OCI-LY7 (cell line): Measurements from ENCODE around the gene AMOTL1. TPM values are rescaled to one million over a fixed set of nuclear protein-coding genes. Genes with fewer than 3 reads are reported as not detected.

Source experiments
- BruUV-seq: library from RNA; stranded (reverse); fragments of 400-500 nt; replicated peaks from 2 replicates; lab custom pipeline; 2021; lab: Mats Ljungman, UMichigan
- CTCF ChIA-PET: fragments of 300-600 bp; sonication (Branson Sonifier 250); formaldehyde crosslinking; loops from one replicate; lab custom pipeline; 2022; ENCODE audit warnings: antibody characterized with exemption; ENCODE audit not compliant: unreplicated experiment; lab: Charles Lee
- POLR2A ChIA-PET: fragments of 300-600 bp; sonication (Branson Sonifier 250); formaldehyde crosslinking; loops from one replicate; lab custom pipeline; 2022; ENCODE audit warnings: antibody characterized with exemption; lab: Charles Lee
- DNase-seq: peaks from one replicate; pipeline ENCODE4 v3.0.0-alpha.2; 2015; ENCODE audit warnings: low spot score
- H2AFZ ChIP-seq: fragments of 200-600 bp; sonication (generic), shearing (Covaris generic); 2 replicates; pipeline ENCODE4 v1.6.1; 2014; ENCODE audit warnings: mild to moderate bottlenecking, antibody characterized with exemption, low read length, moderate library complexity
- H3K27ac ChIP-seq: fragments of 200-600 bp; sonication (generic); 2 replicates; pipeline ENCODE4 v1.5.1; 2014; ENCODE audit warnings: mixed run types, low read depth, mild to moderate bottlenecking, moderate library complexity, low read length, inconsistent platforms; ENCODE audit not compliant: poor library complexity, severe bottlenecking
- H3K36me3 ChIP-seq: fragments of 200-600 bp; sonication (generic); 2 replicates; pipeline ENCODE4 v1.6.1; 2014; ENCODE audit warnings: mild to moderate bottlenecking, antibody characterized with exemption, low read length, moderate library complexity, mixed read lengths; ENCODE audit not compliant: insufficient read depth
- H3K4me1 ChIP-seq: fragments of 200-600 bp; sonication (generic); 2 replicates; pipeline ENCODE4 v1.5.1; 2014; ENCODE audit warnings: mild to moderate bottlenecking, low read length; ENCODE audit not compliant: insufficient read depth, poor library complexity, severe bottlenecking
- H3K4me2 ChIP-seq: fragments of 200-600 bp; sonication (generic); 2 replicates; pipeline ENCODE4 v1.6.1; 2014; ENCODE audit warnings: mild to moderate bottlenecking, low read length
- H3K4me3 ChIP-seq: fragments of 200-600 bp; sonication (generic); 2 replicates; pipeline ENCODE4 v1.5.1; 2014; ENCODE audit warnings: mild to moderate bottlenecking, low read depth, low read length; ENCODE audit not compliant: poor library complexity, severe bottlenecking
- H3K79me2 ChIP-seq: fragments of 200-600 bp; sonication (generic); 2 replicates; pipeline ENCODE4 v1.6.1; 2016; ENCODE audit warnings: low read depth, mild to moderate bottlenecking, low read length, moderate library complexity, mixed read lengths; ENCODE audit not compliant: insufficient read depth
- H3K9me2 ChIP-seq: fragments of 200-600 bp; sonication (generic); 2 replicates; pipeline ENCODE4 v1.6.1; 2016; ENCODE audit warnings: mild to moderate bottlenecking, low read length, mixed read lengths; ENCODE audit not compliant: insufficient read depth
- H3K9me3 ChIP-seq: fragments of 200-600 bp; sonication (generic); 2 replicates; pipeline ENCODE4 v1.6.1; 2014; ENCODE audit warnings: mild to moderate bottlenecking, mixed run types, low read length, mixed read lengths
- H4K20me1 ChIP-seq: fragments of 200-600 bp; sonication (generic); 2 replicates; pipeline ENCODE4 v1.6.1; 2014; ENCODE audit warnings: mild to moderate bottlenecking, antibody characterized with exemption, low read length, moderate library complexity, mixed read lengths; ENCODE audit not compliant: insufficient read depth
- EZH2phosphoT487 ChIP-seq: fragments of 200-600 bp; sonication (generic); IDR thresholded peaks from 2 replicates; pipeline ENCODE4 v1.6.1; 2018; ENCODE audit warnings: low read depth, borderline replicate concordance, mild to moderate bottlenecking, mixed run types, antibody characterized with exemption, low read length, moderate library complexity, mixed read lengths
- intact Hi-C: fragments of 100-400 bp; cut with micrococcal nuclease; formaldehyde crosslinking; loops from one replicate; pipeline ENCODE4 v1.10.0; 2022; ENCODE audit not compliant: unreplicated experiment
- total RNA-seq, 2 experiments: library from RNA; depleted of rRNA in 1 of 2; stranded (reverse); fragments of >200 nt in 1 of 2; shearing (Covaris generic) in 1 of 2; gene quantifications; 2 replicates each; pipeline ENCODE4 v1.2.3, GENCODE V29; 2014 to 2022
- TF ChIP-seq, protein P1 (sequence below): fragments of 200-600 bp; sonication (generic); conservative IDR thresholded peaks from 2 replicates; pipeline ENCODE4 v1.5.1; 2014; ENCODE audit warnings: mild to moderate bottlenecking, antibody characterized with exemption, low read length, moderate library complexity, mixed read lengths

The AMOTL1 gene
- total RNA-seq, 2 experiments from 2014 or later = not detected

DNA sequence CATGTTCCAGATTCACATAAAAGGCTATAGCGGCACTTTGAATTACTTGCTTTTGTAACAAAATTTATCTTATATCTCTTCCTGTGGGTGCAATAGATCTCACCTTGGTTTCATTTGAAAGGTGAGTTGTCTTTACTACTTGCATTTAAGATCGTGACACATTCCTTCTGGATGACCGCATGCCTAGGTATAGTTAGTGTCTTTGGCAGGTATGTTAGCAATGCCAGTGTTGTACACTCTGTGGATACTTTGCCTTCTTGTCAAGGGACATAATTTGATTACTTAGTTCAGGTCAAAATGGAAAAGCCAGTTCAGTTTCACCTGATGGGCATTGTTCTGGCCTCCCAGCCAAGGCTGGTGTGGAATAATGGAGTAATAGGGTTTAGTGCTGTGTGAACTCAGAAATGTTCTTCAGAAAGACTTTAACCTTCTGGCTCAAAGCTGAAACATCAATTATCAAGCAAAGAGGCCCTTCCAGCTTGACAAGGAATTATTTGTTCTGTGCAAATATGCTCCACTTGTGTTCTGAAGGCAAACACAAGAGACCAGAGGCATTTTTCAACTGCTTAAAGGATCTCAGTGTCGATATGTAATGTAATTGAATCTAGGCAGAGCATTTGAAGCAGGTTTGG, 64.6 kb downstream of the AMOTL1 start:
- intact Hi-C loops = no loop called here
- H3K27ac ChIP-seq = no peak overlapping the region
- H4K20me1 ChIP-seq = no peaks in the 10 kb centered on the region
- H3K9me3 ChIP-seq = no peaks in the 10 kb centered on the region
- no peaks in the 10 kb centered on the region for H3K79me2 ChIP-seq
- CTCF ChIA-PET = no interaction called here
- H3K4me3 ChIP-seq = no peak overlapping the region
- TF ChIP-seq EZH2phosphoT487 = no peak
- TF ChIP-seq, protein P1, sequence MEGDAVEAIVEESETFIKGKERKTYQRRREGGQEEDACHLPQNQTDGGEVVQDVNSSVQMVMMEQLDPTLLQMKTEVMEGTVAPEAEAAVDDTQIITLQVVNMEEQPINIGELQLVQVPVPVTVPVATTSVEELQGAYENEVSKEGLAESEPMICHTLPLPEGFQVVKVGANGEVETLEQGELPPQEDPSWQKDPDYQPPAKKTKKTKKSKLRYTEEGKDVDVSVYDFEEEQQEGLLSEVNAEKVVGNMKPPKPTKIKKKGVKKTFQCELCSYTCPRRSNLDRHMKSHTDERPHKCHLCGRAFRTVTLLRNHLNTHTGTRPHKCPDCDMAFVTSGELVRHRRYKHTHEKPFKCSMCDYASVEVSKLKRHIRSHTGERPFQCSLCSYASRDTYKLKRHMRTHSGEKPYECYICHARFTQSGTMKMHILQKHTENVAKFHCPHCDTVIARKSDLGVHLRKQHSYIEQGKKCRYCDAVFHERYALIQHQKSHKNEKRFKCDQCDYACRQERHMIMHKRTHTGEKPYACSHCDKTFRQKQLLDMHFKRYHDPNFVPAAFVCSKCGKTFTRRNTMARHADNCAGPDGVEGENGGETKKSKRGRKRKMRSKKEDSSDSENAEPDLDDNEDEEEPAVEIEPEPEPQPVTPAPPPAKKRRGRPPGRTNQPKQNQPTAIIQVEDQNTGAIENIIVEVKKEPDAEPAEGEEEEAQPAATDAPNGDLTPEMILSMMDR = no peak
- no peaks in the 10 kb centered on the region for H3K9me2 ChIP-seq
- no peaks in the 10 kb centered on the region for H3K4me1 ChIP-seq
- no peak overlapping the region for H3K4me2 ChIP-seq
- POLR2A ChIA-PET = no interaction called here
- BruUV-seq = no TSS peak
- DNase-seq = no peak
- no peaks in the 10 kb centered on the region for H3K36me3 ChIP-seq
- no peak overlapping the region for H2AFZ ChIP-seq

DNA sequence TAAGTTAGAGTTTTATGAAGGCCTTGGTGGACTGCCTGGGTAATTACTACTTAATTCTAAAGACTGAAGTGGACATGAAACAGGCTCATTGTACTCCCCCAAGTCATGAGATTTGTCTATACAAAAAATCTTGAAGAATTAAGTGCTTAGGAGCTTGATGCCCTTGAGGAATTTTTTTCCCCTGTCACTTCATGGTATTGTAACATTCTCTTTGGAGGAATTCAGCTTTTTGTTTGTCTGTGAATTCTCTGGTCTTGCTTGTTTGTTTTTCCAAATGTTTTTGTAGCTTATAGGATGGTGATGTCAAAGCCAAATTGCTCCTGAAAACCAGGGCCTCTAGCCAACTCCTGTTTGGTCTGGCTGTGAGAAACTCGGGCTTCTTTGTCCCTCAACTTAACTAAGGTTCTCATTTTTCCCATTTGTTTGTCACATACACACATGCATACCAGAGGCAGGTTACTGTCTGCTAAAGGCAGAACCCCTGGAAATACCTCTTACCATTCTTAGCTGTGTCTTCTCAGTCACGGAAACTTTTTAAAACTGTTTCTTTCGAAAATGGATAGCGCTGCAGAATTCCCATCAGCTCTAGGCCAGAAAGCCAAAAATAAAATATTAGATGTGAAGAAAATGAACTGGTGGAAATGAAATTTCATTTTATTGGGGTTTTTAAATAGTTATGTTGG, 66.9 kb downstream of the AMOTL1 start:
- Histone ChIP-seq H2AFZ (no peak overlapping the region), H3K9me3 (no peaks in the 10 kb centered on the region), H3K9me2 (no peaks in the 10 kb centered on the region), H3K27ac (no peak overlapping the region), H3K79me2 (no peaks in the 10 kb centered on the region), H3K36me3 (no peaks in the 10 kb centered on the region), H3K4me2 (no peak overlapping the region), H3K4me3 (no peak overlapping the region), H3K4me1 (no peaks in the 10 kb centered on the region), H4K20me1 (no peaks in the 10 kb centered on the region)
- ChIA-PET POLR2A (interaction anchor here (0.6 kb wide), 1 partner anchor 47 kb away, joined by 3 read pairs; no protein-coding TSS in a partner anchor), CTCF (no interaction called here)
- TF ChIP-seq, protein P1 = no peak
- TF ChIP-seq EZH2phosphoT487 = no peak
- no TSS peak for BruUV-seq
- DNase-seq = no peak
- intact Hi-C loops = no loop called here

DNA sequence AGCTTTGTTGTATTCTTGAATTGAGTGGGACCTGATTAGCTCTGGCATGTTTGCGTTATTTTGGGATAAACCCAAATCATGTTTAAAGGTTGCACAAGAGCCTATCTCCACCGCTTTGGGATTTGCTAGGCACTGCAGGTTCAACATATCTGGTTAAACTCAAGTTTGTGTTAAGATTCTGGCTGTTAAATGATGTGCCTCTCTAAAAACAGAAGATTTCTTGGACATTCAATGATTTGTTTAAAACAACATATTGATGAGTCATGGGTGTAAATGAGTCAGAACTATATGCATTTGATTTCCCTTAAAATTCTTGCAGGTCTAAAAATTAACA, 67.4 kb downstream of the AMOTL1 start:
- Histone ChIP-seq H4K20me1 (no peaks in the 10 kb centered on the region), H3K4me2 (no peak overlapping the region), H3K4me1 (no peaks in the 10 kb centered on the region), H3K79me2 (no peaks in the 10 kb centered on the region), H3K27ac (no peak overlapping the region), H2AFZ (no peak overlapping the region), H3K9me2 (no peaks in the 10 kb centered on the region), H3K4me3 (no peak overlapping the region), H3K9me3 (no peaks in the 10 kb centered on the region), H3K36me3 (no peaks in the 10 kb centered on the region)
- BruUV-seq = no TSS peak
- CTCF ChIA-PET = no interaction called here
- no peak for DNase-seq
- POLR2A ChIA-PET = interaction anchor here (0.6 kb wide), 1 partner anchor 46 kb away, joined by 3 read pairs; no protein-coding TSS in a partner anchor
- TF ChIP-seq, protein P1 = no peak
- TF ChIP-seq EZH2phosphoT487 = no peak
- intact Hi-C loops = no loop called here
